Measurements from ENCODE around the gene TCIRG1.

Gene TCIRG1

GRCh38 chr11:68056317-68057285, 17.8 kb downstream of the TCIRG1 start:
- H3K36me3 ChIP-seq (ENCODE audit: insufficient read depth, low read length), result peaks cover 5% of the 10 kb centered on the region
- H3K9ac ChIP-seq (ENCODE audit: low read depth, low read length), result no peak overlapping the region
- H3K9me3 ChIP-seq (ENCODE audit: control insufficient read depth, insufficient read depth, low read length), result no peaks in the 10 kb centered on the region
- H3K4me1 ChIP-seq (ENCODE audit: insufficient read depth, low read length), result no peaks in the 10 kb centered on the region

DNA sequence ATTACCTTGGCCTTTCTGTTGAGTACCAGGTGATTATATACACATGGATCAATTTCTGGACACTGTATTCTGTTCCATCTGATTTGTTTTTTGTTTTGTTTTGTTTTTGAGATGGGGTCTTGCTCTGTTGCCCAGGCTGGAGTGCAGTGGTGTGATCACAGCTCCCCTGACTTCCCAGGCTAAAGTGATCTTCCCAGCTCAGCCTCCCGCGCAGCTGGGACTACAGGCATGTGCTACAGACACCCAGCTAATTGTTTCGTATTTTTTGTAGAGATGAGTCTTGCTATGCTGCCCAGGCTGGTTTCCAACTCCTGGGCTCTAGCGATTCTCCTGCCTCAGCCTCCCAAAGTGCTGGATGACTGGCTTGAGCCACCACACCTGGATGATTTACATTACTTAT, 19.0 kb downstream of the TCIRG1 start:
- Histone ChIP-seq H3K4me1 (ENCODE audit: insufficient read depth, low read length) (no peaks in the 10 kb centered on the region), H3K9ac (ENCODE audit: low read depth, low read length) (no peak overlapping the region), H3K9me3 (ENCODE audit: control insufficient read depth, insufficient read depth, low read length) (no peaks in the 10 kb centered on the region), H3K36me3 (ENCODE audit: insufficient read depth, low read length) (peaks cover 12% of the 10 kb centered on the region)

- peaks cover 40% of the 10 kb centered on the region for H3K36me3 ChIP-seq (ENCODE audit: insufficient read depth, low read length)
- H3K4me1 ChIP-seq (ENCODE audit: insufficient read depth, low read length), result no peaks in the 10 kb centered on the region
These were observed 22.7 kb downstream of the TCIRG1 start for GRCh38 chr11:68061508-68061907.

DNA sequence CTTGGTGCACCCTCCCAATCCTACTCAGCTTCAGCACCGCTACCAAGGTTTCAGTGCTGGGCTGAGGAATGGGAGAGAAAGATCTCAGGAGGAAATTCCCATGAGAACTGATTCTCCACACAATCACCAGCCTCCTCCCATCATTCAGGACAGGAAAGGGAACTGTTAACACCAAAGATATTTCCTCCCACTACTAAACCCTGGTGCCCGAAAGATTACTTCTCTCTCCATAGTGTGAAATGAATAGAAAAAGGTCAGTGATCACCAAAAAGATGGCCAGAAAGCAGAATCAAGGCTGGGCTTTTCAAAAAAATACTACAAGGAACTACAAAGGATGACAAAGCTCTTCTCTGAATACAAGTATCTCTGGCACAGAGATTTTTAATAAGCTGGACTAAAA, 26.1 kb downstream of the TCIRG1 start:
- H3K36me3 ChIP-seq (ENCODE audit: insufficient read depth, low read length), result peaks cover 47% of the 10 kb centered on the region
- H3K4me1 ChIP-seq (ENCODE audit: insufficient read depth, low read length), result no peaks in the 10 kb centered on the region
- no peak overlapping the region for H3K9ac ChIP-seq (ENCODE audit: low read depth, low read length)
- H3K9me3 ChIP-seq (ENCODE audit: control insufficient read depth, insufficient read depth, low read length), result no peaks in the 10 kb centered on the region

More at GRCh38 chr11:68061508-68061907, 22.7 kb downstream of the TCIRG1 start:
- no peak overlapping the region for H3K9ac ChIP-seq (ENCODE audit: low read depth, low read length)
- no peaks in the 10 kb centered on the region for H3K9me3 ChIP-seq (ENCODE audit: control insufficient read depth, insufficient read depth, low read length)

- Histone ChIP-seq H3K9ac (ENCODE audit: low read depth, low read length) (no peak overlapping the region), H3K36me3 (ENCODE audit: insufficient read depth, low read length) (peaks cover 51% of the 10 kb centered on the region), H3K4me1 (ENCODE audit: insufficient read depth, low read length) (no peaks in the 10 kb centered on the region), H3K9me3 (ENCODE audit: control insufficient read depth, insufficient read depth, low read length) (no peaks in the 10 kb centered on the region)
These were observed 27.0 kb downstream of the TCIRG1 start for GRCh38 chr11:68065841-68066240.

- Histone ChIP-seq H3K36me3 (ENCODE audit: insufficient read depth, low read length) (peaks cover 50% of the 10 kb centered on the region), H3K9ac (ENCODE audit: low read depth, low read length) (no peak overlapping the region)
These were observed 27.9 kb downstream of the TCIRG1 start for GRCh38 chr11:68066742-68067141.

GRCh38 chr11:68067991-68068390, 29.2 kb downstream of the TCIRG1 start:
- Histone ChIP-seq H3K9me3 (ENCODE audit: control insufficient read depth, insufficient read depth, low read length) (no peaks in the 10 kb centered on the region), H3K9ac (ENCODE audit: low read depth, low read length) (no peak overlapping the region), H3K4me1 (ENCODE audit: insufficient read depth, low read length) (no peaks in the 10 kb centered on the region), H3K36me3 (ENCODE audit: insufficient read depth, low read length) (peaks cover 53% of the 10 kb centered on the region)

More at GRCh38 chr11:68066742-68067141, 27.9 kb downstream of the TCIRG1 start:
- Histone ChIP-seq H3K9me3 (ENCODE audit: control insufficient read depth, insufficient read depth, low read length) (no peaks in the 10 kb centered on the region), H3K4me1 (ENCODE audit: insufficient read depth, low read length) (no peaks in the 10 kb centered on the region)

GRCh38 chr11:68071281-68072048, 32.6 kb downstream of the TCIRG1 start:
- H3K9me3 ChIP-seq (ENCODE audit: control insufficient read depth, insufficient read depth, low read length), result no peaks in the 10 kb centered on the region
- H3K36me3 ChIP-seq (ENCODE audit: insufficient read depth, low read length), result peaks cover 41% of the 10 kb centered on the region
- no peaks in the 10 kb centered on the region for H3K4me1 ChIP-seq (ENCODE audit: insufficient read depth, low read length)
- H3K9ac ChIP-seq (ENCODE audit: low read depth, low read length), result no peak overlapping the region

DNA sequence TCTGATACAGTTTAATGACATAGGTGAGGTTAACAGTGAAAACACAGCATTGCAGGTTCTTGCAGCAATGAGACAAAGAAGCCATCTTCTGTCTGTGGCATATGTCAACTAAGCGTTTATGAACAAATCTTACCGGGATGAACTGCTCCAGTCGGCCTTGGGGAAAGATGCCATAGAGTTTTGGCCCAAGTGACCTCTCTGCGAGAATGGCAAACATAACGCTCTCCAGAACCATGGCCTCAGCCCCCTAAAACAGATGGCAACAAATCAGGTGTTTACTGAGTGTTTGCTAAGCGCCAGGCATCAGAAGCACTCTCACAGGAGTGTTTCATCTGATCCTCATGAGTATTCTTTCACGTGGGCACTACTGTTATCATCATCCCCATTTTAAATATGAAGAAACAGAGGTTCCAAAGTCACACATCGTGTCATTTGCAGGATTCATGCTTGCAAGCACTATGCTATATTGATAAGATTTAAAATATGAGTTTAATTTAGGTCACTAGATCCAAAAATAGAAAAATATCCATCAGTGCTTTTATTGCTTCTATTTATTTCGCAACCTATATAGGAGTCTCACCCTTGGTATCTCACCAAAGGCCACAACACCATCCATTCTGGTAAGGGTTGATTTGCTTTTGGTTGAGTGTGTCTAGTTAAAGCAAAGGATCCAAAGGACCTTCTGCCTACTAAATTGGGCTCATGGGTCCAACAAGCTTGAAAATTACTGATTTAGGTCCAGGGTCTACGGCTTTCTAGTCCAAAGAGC, 35.9 kb downstream of the TCIRG1 start:
- Histone ChIP-seq H3K36me3 (ENCODE audit: insufficient read depth, low read length) (peaks cover 37% of the 10 kb centered on the region), H3K4me1 (ENCODE audit: insufficient read depth, low read length) (no peaks in the 10 kb centered on the region), H3K9ac (ENCODE audit: low read depth, low read length) (no peak overlapping the region), H3K9me3 (ENCODE audit: control insufficient read depth, insufficient read depth, low read length) (no peaks in the 10 kb centered on the region)

GRCh38 chr11:68076371-68077042, 37.7 kb downstream of the TCIRG1 start:
- H3K36me3 ChIP-seq (ENCODE audit: insufficient read depth, low read length), result peaks cover 30% of the 10 kb centered on the region
- no peak overlapping the region for H3K9ac ChIP-seq (ENCODE audit: low read depth, low read length)
- H3K4me1 ChIP-seq (ENCODE audit: insufficient read depth, low read length), result no peaks in the 10 kb centered on the region
- H3K9me3 ChIP-seq (ENCODE audit: control insufficient read depth, insufficient read depth, low read length), result no peaks in the 10 kb centered on the region

DNA sequence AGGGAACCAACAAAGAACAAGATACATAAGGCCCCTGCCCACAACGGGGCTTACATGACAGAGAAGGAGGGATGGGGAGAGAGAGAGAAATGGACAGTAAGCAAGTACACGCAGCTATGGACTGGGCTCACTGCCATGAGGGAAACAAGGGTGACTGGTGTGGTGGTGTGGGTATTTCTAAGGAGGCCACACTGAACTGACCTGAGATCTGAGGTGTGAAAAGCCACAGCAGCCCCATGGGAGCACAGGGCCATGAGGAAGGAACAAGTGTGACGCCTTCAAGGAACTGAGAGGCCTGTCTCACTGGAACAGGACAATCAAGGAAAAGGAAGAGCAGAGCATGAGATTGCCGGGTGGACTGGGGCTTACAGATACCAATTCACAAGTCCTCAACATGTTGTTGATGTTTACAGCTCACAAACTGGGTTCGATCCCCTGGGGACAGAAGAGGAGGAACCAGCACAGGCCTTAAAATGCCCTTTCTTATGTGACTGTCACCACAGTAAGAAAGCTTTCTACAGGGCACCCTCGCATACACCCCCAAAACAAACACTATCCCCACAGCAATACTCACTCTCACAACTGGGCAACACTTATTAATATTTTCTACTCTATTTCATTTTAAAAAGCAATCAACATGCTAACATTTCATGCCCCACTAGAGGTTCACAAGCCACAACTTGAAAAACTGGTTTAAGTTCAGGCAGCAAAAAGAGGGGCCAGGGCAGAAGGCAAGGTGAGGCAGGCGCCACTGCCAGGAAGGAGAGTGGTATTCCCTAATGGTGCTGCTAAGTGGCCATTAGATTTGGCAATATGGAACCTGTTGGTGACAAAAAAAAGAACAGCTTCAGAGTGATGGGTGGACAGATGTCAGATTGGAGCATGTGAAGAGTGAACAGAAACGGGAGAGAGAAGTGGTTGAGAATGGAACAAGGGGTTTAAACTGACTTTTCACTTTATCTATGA, 39.1 kb downstream of the TCIRG1 start:
- Histone ChIP-seq H3K9ac (ENCODE audit: low read depth, low read length) (no peak overlapping the region), H3K36me3 (ENCODE audit: insufficient read depth, low read length) (peaks cover 19% of the 10 kb centered on the region), H3K9me3 (ENCODE audit: control insufficient read depth, insufficient read depth, low read length) (no peaks in the 10 kb centered on the region), H3K4me1 (ENCODE audit: insufficient read depth, low read length) (no peaks in the 10 kb centered on the region)

- Histone ChIP-seq H3K4me1 (ENCODE audit: insufficient read depth, low read length) (no peaks in the 10 kb centered on the region), H3K36me3 (ENCODE audit: insufficient read depth, low read length) (peaks cover 5% of the 10 kb centered on the region), H3K9ac (ENCODE audit: low read depth, low read length) (no peak overlapping the region), H3K9me3 (ENCODE audit: control insufficient read depth, insufficient read depth, low read length) (no peaks in the 10 kb centered on the region)
These were observed 42.0 kb downstream of the TCIRG1 start for GRCh38 chr11:68080860-68081259.

DNA sequence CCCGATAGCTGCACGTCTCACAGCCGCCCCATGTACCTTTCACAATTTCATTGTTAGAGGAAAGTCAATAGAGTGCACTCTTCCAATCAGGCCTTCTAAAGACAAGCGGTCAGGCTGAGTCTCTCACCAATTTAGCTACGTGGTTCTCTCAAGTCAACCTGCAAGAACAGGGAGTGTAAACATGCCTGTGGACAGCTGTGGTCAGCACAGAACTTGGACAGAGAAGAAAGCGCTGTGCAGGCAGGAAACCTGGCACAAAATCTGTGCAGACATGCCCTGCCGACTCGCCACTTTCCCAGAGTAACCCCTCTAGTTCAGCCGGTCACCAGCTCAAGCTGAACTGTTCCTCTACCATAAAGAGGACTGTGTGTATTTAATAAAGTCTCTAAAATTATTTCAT, 42.9 kb downstream of the TCIRG1 start:
- peaks cover 4% of the 10 kb centered on the region; the same call in 1 of the 2 replicates for H3K36me3 ChIP-seq (ENCODE audit: insufficient read depth, low read length)
- no peaks in the 10 kb centered on the region for H3K4me1 ChIP-seq (ENCODE audit: insufficient read depth, low read length)
- H3K9ac ChIP-seq (ENCODE audit: low read depth, low read length), result no peak overlapping the region
- no peaks in the 10 kb centered on the region for H3K9me3 ChIP-seq (ENCODE audit: control insufficient read depth, insufficient read depth, low read length)

All from ES-I3 (cell line).